Ureter (tissue), 1 donor: ENCODE results near the gene LSMEM2. TPM values are rescaled to one million over a fixed set of nuclear protein-coding genes. Genes with fewer than 3 reads are reported as not detected.
"Not testable (repeated sequence)": the region's sequence is repeated elsewhere in the genome, so short reads cannot be mapped to it uniquely, and the experiment has no call there.

Source experiments
- DNase-seq: peaks from one replicate; pipeline ENCODE4 v3.0.0-alpha.2; 2020; ENCODE audit warnings: low spot score
- total RNA-seq: library from RNA; stranded (reverse); gene quantifications from one replicate; pipeline ENCODE4 v1.2.4, GENCODE V29; 2023
- donor health status: DM: yes; HTN: yes; CAD: no.

LSMEM2 gene
- total RNA-seq, 1 donor from 2014 or later = not detected

DNA sequence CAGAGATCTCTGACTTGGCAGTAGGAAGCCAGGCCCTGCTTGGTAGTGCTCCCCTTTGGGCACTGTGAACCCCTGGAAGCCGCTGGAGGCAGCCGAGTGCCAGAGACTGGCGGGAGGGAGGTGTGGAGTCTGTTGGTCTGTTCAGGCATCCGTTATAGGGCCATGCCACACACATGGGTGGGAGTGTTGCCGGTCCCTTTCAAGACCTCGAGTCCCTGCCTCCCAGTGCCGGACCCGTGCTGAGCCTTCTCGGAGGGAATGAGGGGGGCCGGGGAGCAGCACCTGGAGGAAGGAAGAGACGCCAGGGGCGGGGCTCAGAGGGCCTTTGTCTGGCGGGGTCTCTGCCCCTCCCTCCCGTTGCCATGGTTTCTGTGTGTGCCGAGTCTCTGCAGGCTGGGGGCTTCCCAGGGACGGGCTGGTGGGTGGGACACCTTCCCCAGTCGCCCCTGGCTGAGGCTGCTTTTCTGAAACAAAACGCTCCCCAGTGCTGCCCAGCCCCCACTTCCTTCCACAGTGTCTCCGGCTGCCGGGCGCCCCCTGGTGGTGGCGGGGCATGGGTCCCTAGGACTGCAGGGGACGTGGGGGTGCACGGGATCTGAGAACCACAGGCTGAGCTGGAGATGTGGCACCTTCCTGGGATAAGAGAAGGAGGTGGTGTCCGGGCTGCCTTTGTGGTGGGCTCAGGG, 32.9 kb upstream of the LSMEM2 start:
- peak; percentile 90 for DNase-seq

DNA sequence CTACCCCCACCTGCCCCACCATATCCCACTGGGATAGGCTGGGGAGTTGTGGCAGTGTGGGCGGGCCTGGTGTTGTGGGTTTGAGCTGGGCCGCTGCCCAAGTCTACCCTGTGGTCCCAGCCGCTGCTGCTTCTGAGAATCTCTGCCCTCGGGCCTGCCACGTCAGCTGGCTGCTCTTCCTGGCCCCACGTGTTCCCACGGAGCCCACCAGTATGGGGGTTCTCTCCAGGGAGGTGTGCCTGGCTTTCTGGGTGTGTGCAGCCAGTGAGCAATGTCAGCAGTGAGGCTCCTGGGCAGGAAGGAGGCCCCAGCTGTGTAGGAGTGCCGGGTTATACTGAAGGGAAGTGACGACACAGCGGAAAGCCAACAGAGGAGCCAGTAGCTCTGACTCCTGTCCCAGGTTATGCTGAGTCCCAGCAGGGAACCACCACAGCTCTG, 32.4 kb upstream of the LSMEM2 start:
- peak; percentile 66 for DNase-seq

DNA sequence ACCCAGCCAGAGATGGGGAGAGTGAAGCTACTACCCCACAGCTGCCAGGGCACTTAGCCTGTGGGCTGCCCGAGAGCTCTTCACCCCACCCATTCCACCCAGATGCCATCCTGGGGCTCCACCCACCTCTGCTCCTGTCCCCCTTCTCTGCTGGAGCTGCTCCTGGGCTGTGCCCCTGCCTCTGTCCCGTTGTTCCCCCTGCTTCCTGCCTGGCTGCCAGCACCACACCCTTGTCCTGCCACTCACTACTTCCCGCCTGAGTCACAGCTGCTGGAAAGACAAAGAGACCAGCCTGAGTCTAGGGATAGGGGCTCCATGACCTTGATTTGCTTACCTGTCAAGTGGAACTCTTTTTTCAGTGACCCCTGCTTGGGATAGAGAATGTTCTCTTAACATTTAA, 30.5 kb upstream of the LSMEM2 start:
- DNase-seq = no peak

DNA sequence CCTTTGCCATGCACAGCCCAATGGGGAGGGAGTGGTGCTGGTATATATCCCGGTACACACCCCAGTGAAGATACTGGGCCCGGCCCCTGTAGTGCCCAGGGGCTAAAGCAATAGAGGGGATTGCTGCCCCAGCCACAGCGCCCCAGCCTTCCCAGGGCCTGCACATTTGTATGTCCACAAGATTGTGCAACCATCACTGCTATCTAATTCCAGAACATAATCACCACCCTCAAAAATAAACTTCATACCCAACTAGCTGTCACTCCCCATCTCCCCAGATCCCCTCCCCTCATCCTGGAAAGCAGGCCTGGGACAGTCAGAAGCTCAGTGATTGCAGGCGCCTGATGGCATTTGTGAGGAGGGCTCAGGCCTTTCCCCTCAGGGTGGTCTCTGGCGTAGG, 29.4 kb upstream of the LSMEM2 start:
- DNase-seq = no peak

DNA sequence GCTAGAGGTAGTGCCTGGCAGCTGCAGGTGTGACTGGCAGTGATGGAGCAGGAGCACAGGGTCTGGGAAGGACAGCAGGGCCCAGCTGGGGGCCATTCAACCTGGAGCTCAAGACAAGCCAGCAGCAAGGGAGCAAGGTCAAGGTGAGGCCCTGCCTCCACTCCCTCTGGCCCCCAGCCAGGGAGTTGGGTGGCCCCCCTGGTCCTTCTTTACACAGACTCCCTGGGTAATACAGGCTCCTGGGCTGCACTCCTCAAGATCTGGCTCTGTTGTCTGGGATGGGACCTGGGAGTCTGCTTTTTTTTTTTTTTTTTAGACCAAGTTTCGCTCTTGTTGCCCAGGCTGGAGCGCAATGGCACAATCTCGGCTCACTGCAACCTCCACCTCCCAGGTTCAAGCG, 28.4 kb upstream of the LSMEM2 start:
- DNase-seq = no peak

DNA sequence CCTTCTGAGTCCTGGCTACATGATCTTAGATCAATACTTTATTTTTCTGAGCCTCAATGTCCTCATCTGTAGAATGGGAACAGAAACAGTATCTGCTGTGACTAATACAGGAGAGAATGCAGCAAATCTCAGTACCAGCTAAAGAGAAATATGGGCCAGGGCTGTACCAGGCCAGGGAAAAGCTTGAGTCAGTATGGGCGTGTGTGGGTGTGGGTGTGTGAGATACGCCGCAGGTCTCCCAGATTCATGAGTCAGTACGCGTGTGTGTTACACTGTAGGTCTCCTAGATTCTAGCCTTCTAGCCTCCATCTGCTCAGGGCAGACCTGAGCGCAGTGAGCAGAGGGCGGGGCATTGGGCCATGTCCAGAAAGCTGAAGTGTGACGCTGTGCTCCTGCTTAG, 27.7 kb upstream of the LSMEM2 start:
- DNase-seq = no peak

DNA sequence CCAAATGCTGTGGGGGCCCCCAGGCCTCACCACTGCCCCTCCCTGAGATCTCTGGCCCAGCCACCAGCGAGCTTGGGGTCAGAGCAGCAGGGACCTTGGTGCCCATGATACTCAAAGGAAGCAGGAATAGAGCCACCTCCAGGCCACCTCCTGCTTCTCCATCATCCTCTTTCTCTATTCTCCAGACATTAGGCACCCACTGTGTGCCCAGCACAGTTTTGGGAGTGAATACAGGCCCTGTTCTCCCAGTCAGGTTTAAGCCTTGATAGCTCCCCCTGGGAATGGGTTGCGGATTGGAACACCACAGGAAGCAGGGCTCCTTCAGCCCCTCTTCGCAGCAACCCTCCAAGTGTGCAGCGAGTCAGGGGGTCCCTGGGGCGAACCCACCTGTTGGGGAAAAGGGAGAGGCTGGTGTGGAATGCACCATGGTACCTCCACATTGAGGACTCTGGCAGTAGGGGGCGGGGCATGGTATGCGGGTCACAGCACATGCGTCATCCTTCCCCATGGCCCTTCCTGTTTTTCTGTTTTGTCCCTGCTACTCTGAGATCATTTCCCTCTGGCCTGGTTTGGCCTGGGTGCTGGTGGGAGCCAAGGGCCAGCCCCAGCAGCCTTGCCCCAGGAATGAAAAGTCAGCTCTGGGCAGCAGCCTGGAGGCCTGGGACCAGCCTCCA, 24.2 kb upstream of the LSMEM2 start:
- DNase-seq = no peak

DNA sequence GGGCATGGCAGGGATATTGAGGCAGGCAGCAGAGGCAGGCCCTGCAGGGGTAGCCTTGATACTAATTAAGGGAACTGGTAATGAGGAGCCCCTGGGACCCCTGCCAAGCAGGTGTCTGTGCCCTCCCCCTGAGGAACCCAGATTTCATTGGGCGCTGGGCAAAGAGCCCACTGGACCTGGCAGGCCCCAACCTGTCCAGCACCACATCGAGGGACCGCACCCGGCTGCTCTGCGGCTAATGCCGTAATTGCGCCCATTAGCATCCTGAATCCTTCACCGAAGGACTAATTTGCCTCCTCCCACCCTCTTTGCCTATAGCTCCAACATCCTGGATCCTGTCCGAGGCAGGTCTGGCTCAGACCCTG, 23.7 kb upstream of the LSMEM2 start:
- DNase-seq = no peak

DNA sequence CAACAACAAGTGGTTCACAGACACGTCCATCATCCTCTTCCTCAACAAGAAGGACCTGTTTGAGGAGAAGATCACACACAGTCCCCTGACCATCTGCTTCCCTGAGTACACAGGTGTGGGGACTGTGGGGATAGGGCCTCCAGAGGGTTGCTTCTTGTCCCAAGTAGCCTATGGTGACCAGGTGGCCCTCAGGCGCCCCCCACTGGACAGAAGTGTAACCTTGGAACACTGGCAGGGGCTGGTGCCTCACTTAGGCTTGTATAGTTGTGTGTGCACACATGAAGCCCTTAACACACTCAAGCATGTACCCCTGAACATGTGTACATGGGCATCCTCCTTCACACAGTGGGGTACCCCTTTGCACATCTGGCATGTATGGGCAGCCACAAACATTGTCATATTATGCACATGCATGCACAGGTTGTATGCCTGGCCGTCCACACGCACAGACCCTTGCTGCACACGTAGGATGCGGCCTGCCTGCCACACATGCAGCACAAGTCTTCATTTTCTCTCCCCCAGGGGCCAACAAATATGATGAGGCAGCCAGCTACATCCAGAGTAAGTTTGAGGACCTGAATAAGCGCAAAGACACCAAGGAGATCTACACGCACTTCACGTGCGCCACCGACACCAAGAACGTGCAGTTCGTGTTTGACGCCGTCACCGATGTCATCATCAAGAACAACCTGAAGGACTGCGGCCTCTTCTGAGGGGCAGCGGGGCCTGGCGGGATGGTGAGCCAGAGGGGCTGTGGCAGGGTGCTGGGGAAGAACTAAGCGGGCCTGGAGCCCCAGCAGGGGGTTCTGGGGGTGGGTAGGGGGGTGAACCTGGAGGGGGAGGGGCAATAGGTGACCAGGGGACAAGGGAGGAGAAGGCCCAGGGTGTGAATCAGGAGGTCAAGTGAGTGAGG, 21.7 kb upstream of the LSMEM2 start:
- no peak for DNase-seq

DNA sequence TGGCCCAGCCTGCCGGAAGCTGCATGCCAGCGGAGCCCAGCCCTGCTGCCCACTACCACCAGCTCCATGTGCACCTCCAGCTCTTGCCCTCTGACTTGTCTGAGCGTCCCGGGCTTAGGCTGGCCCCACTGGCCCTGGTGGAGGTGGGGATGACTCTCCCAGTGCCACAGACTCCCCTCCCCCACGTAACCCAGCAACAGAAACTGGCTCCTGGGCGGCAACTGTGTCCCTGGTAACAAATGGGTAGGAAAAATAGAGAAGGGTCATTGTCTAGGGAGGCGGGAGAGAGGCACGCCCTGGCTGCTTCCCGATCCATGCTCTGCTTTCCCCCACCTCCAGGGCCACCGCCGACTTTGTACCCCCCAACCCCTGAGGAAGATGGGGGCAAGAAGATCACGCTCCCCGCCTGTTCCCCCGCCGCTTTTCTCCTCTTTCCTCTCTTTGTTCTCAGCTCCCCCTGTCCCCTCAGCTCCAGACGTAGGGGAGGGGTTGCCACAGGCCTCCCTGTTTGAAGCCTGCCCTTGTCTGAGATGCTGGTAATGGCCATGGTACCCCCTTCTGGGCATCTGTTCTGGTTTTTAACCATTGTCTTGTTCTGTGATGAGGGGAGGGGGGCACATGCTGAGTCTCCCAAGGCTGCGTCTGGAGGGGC, 20.7 kb upstream of the LSMEM2 start:
- no peak for DNase-seq

DNA sequence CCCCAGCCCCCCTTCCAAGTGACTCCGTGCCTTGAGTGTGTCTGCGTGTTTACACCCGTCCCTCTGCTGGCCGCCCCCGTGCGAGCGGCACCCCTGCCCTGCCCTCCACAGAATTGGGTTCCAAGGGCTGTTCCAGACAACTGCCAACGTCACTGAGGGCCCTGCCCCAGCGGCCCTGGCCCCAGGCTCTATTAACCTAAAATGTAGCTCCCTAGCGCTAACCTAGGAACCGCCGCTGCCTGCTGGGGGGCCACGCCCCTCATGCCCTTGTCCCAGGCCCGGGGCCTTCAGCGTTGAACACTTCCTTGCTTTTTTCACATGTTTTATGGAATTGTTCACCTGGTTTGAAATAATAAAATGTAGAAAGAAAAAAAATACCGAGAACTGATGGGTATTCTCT, 19.9 kb upstream of the LSMEM2 start:
- DNase-seq = no peak

DNA sequence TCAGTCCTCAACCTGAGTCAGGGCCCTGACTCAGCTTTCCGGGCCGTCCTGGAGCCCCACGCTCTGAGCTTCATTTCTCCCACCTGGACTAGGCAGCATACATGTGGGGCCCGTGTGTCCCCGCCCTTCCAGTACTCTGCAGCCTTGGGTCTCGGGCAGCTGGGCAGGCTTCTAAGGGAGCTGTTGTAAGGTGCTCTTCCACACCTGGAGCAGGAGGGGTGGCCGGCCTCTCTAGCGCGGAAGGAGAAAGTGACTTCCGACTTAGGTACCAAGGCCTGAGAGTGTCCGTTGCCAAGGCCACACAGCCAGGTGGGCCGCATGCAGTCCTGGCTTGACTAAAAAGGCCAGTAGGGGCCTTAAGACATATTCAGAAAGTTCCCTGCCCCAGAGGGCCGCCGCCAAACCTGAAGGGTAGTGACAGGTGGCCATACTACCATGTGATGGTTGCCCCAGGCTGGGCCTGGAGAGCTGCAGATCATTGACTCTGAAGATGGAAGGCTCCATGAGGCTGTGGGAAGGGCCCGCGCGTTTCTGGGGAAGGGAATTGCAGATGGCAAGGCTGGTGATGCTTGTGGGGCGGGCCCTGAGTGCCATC, 19.4 kb upstream of the LSMEM2 start:
- DNase-seq = no peak

DNA sequence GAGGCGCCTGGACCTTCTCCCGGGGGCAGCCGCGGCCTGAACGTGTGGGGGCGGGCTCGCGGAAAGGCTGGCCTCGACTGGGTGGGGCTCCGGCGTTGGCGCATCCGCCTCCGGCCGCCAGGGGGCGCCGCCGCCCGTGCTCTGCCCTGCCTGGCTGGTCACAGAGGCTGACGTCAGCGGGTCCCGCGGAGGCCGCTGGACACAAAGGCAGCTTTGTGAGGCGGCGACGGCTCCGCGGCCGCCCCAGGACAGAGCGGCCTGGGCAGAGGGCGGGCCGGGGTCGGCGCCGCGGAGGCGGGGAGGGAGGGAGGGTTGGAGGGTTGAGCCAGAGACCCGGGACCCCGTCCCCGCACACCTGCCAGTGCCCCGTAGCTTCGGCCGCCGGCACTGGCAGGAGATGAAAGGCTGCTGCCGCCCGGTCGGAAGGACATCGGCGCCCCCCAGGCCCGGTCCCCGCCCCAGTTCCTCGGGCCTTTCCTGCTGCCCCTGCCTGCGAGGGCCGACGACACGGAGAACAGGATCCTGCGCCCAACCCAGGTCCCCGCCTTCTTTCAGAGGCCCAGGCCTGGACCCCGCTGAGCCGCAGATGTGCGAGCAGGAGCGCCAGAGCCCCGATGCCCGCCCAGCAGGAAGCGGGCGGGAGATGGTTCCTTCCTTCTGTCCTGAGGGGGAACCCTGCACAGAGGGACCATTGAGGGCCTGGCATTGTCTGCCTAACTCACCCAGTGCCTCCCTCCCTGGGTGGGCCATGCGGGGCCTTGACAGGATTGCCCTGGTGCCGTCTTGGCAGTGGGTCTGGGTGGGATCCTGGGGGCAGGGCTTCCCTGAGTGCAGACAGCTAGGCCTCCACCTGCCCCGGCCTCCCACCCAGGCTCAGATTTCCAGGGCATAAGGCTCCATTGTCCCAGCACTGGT, 18.6 kb upstream of the LSMEM2 start:
- DNase-seq = peak; percentile 93

DNA sequence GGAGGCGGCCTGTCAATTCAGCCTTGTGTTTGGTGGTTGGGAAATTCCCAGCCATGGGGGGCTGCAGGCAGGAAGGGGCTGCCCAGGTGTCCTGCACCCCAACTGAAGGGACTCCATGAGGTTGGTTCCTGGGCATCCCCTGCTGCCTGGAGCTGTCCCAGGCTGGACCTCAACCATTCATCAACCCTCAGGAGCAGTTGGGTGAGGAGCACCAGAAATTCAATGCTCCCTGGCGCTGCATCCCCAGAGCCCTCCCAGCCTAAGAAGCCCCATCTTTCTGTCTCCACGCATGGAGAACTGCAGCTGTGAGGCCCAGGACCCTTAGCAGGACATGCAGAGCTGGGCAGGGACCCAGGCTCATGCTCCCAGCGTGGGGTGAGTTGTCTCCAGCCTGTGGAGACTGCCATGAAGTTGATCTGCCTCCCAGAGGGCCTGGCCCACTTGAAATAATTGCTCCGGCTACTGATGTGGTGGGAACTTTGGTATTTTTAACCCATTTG, 17.9 kb upstream of the LSMEM2 start:
- no peak for DNase-seq

DNA sequence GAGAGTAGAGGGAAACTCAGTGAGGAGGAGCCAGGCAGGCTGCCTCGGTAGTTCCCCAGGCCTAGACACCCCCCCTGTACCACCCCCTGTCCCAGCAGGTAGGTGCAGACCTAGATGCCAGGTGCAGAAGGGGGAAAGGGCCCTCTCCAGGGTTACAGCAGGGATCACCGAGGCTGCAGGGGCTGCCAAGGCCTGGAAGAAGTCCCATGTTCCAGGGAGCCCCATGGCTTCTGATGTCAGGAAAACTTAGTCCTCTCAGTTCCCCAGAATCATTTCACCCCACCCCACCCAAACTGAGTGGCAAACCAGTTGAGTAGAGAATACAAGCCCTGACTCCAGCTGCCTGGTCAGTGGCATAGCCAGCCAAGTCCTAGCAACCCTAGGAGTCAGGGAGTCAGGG, 17.4 kb upstream of the LSMEM2 start:
- no peak for DNase-seq

DNA sequence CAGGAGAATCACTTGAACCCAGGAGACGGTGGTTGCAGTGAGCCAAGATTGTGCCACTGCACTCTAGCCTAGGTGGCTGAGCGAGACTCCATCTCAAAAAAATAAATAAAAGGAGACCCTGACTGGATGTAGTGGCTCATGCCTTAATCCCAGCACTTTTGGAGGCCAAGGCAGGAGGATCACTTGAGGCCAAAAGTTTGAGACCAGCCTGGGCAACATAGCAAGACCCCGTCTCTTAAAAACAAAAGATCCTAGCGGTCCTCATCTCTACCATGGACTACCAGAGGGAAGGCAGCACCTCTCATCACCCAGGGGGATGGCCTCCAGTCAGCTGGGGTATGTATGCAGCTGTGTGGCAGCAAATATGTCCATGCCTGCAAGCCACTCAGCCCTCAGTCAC, 16.7 kb upstream of the LSMEM2 start:
- not testable (repeated sequence) for DNase-seq

DNA sequence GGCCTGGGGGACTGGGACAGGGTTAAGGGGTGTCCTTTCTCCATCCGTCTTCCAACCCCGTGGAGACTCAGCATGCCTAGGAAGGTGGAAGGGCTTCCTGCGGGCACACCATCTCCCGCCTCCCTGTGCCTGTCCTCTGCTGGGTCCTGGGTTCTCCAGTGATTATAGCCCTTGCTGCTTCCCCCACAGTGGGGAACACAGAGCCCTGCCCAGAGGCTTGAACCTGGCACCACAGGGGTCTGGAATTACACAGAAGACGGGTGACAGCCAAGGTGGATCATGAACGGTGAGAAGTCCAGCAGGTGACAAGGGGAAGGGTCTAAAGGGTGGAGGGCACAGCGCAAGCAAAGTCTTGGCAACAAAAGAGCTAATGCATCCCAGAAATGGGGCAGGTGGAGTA, 16.1 kb upstream of the LSMEM2 start:
- no peak for DNase-seq

DNA sequence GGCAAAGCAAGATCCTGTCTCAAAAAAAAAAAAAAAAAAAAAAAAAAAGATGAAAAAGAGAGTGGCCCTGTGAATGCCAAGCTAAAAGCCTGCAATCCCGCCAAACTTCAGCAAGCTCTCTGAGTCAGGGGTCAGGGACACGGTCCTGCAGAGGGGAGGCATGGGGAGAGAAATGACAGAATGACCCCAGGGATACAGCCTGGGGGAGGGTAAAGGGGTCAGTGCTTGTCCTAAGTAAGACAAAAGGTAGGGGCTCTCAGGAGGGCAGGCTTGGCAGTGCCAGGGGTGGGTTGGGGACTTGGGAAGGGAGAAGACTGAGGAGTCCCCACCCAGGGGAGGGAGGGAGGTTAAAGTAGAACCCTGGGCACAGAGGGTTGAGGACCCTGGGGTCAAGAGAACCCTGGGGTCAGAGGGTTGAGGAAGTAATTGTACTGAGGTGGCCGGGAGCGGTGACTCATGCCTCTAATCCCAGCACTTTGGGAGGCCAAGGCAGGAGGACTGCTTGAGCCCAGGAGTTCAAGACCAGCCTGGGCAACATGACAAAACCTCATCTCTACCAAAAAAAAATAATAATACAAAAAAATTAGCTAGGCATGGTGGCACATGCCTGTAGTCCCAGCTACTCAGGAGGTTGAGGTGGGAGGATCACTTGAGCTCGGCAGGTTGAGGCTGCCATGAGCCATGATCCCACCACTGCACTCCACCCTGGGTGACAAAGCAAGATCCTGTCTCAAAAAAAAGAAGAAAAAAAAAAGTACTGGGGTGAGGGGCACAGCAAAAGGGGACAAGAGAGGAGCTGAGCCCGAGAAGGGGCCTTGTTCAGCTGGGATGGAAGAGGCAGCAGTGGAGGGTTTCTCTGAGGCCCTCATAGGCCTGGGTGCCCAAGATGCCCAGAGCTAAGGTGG, 15.2 kb upstream of the LSMEM2 start:
- no peak for DNase-seq

DNA sequence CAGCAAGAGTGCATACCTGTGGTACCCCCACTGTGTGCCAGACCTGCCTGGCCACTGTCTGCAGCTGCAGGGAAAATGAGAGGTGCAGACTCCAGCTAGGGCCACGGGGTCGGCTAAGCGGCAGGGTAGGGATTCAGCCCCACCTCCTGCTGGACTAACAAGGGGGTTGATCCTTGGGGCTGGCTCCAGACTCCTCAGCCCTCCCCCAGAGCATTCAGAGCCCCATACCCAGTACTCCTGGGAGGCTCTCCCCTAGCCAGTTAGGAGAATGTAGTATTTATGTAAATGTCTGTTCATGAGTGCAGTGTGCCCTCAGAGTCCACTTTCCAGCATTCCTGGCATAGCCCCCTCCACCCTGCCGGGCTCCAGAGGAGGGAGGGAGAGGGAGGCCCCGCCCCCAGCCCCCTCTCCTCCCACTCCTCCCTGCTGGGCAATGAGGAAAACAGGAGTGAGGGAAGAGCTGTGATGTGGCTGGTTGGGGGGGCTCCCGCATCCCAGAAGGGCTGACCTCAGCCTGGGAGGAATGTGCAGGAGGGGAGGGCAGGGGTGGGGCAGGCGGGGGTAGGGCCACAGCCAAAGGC, 14.4 kb upstream of the LSMEM2 start:
- peak; percentile 86 for DNase-seq
